HEK293 (cell line): ENCODE measurements around the gene EXOC3.

Experiments
- BCL6B ChIP-seq: fragments of 450-650 bp; formaldehyde crosslinking; IDR thresholded peaks from 2 replicates; pipeline ENCODE4 v1.5.1; 2017; ENCODE audit warnings: missing biosample characterization, missing genetic modification characterization
- CTCF ChIP-seq: fragments of 450-650 bp; formaldehyde crosslinking; IDR thresholded peaks from 2 replicates; pipeline ENCODE4 v1.5.1; 2016; ENCODE audit warnings: missing biosample characterization, missing genetic modification characterization
- GFI1B ChIP-seq: fragments of 450-650 bp; formaldehyde crosslinking; IDR thresholded peaks from 2 replicates; pipeline ENCODE4 v1.5.1; 2016; ENCODE audit warnings: missing biosample characterization, missing genetic modification characterization
- GLI2 ChIP-seq: fragments of 450-650 bp; formaldehyde crosslinking; IDR thresholded peaks from 2 replicates; pipeline ENCODE4; 2017; ENCODE audit warnings: missing biosample characterization, missing genetic modification characterization, low read depth, borderline replicate concordance
- IKZF3 ChIP-seq: fragments of 450-650 bp; IDR thresholded peaks from 2 replicates; pipeline ENCODE4 v1.5.0; 2018; ENCODE audit warnings: missing biosample characterization, mild to moderate bottlenecking, missing genetic modification characterization, moderate library complexity
- KLF9 ChIP-seq: fragments of 450-650 bp; formaldehyde crosslinking; IDR thresholded peaks from 2 replicates; pipeline ENCODE4 v1.5.1; 2016; ENCODE audit warnings: missing biosample characterization, missing genetic modification characterization, low read depth
- MYNN ChIP-seq: fragments of 450-650 bp; formaldehyde crosslinking; IDR thresholded peaks from 2 replicates; pipeline ENCODE4 v1.5.1; 2016; ENCODE audit warnings: missing biosample characterization, missing genetic modification characterization, borderline replicate concordance
- ZBTB21 ChIP-seq: fragments of 450-650 bp; formaldehyde crosslinking; IDR thresholded peaks from 2 replicates; pipeline ENCODE4 v1.5.1; 2017; ENCODE audit warnings: missing biosample characterization, missing genetic modification characterization
- ZBTB44 ChIP-seq: fragments of 450-650 bp; IDR thresholded peaks from 2 replicates; pipeline ENCODE4 v1.5.1; 2018; ENCODE audit warnings: missing biosample characterization, mild to moderate bottlenecking, missing genetic modification characterization
- ZFP3 ChIP-seq: fragments of 450-650 bp; formaldehyde crosslinking; IDR thresholded peaks from 2 replicates; pipeline ENCODE4 v1.5.1; 2016; ENCODE audit warnings: low read depth, missing biosample characterization, missing genetic modification characterization
- ZNF132 ChIP-seq: fragments of 450-650 bp; formaldehyde crosslinking; IDR thresholded peaks from 2 replicates; pipeline ENCODE4 v1.5.1; 2017; ENCODE audit warnings: missing biosample characterization, missing genetic modification characterization, borderline replicate concordance
- ZNF148 ChIP-seq: fragments of 450-650 bp; formaldehyde crosslinking; IDR thresholded peaks from 2 replicates; pipeline ENCODE4 v1.5.0; 2017; ENCODE audit warnings: missing biosample characterization, missing genetic modification characterization, borderline replicate concordance
- ZNF169 ChIP-seq: fragments of 450-650 bp; formaldehyde crosslinking; IDR thresholded peaks from 2 replicates; pipeline ENCODE4 v1.5.1; 2016; ENCODE audit warnings: missing biosample characterization, missing genetic modification characterization
- ZNF174 ChIP-seq: fragments of 450-650 bp; formaldehyde crosslinking; IDR thresholded peaks from 2 replicates; pipeline ENCODE4 v1.5.0; 2017; ENCODE audit warnings: missing biosample characterization, mild to moderate bottlenecking, missing genetic modification characterization
- ZNF24 ChIP-seq: fragments of 450-650 bp; formaldehyde crosslinking; IDR thresholded peaks from 2 replicates; pipeline ENCODE4 v1.5.1; 2016; ENCODE audit warnings: missing biosample characterization, missing genetic modification characterization
- ZNF362 ChIP-seq: fragments of 450-650 bp; formaldehyde crosslinking; IDR thresholded peaks from 2 replicates; pipeline ENCODE4 v1.5.1; 2016; ENCODE audit warnings: missing biosample characterization, missing genetic modification characterization
- ZNF423 ChIP-seq: fragments of 450-650 bp; formaldehyde crosslinking; IDR thresholded peaks from 2 replicates; pipeline ENCODE4 v1.5.1; 2016; ENCODE audit warnings: missing biosample characterization, missing genetic modification characterization
- ZNF48 ChIP-seq: fragments of 450-650 bp; formaldehyde crosslinking; IDR thresholded peaks from 2 replicates; pipeline ENCODE4 v1.5.1; 2016; ENCODE audit warnings: missing biosample characterization, missing genetic modification characterization
- ZNF488 ChIP-seq: fragments of 450-650 bp; formaldehyde crosslinking; IDR thresholded peaks from 2 replicates; pipeline ENCODE4 v1.5.1; 2016; ENCODE audit warnings: missing biosample characterization, missing genetic modification characterization
- ZNF501 ChIP-seq: fragments of 450-650 bp; formaldehyde crosslinking; IDR thresholded peaks from 2 replicates; pipeline ENCODE4 v1.5.1; 2016; ENCODE audit warnings: missing biosample characterization, missing genetic modification characterization
- ZNF530 ChIP-seq: fragments of 450-650 bp; formaldehyde crosslinking; IDR thresholded peaks from 2 replicates; pipeline ENCODE4 v1.5.1; 2016; ENCODE audit warnings: low read depth, missing biosample characterization, missing genetic modification characterization
- ZNF548 ChIP-seq: fragments of 450-650 bp; formaldehyde crosslinking; IDR thresholded peaks from 2 replicates; pipeline ENCODE4 v1.5.1; 2016; ENCODE audit warnings: missing biosample characterization, missing genetic modification characterization
- ZNF626 ChIP-seq: fragments of 450-650 bp; sonication (Bioruptor Pico); formaldehyde crosslinking; IDR thresholded peaks from 2 replicates; pipeline ENCODE4 v1.5.1; 2018; ENCODE audit warnings: missing biosample characterization, missing genetic modification characterization, inconsistent platforms
- ZNF658 ChIP-seq: fragments of 450-650 bp; formaldehyde crosslinking; IDR thresholded peaks from 2 replicates; pipeline ENCODE4; 2016; ENCODE audit warnings: missing biosample characterization, missing genetic modification characterization
- ZNF660 ChIP-seq: fragments of 450-650 bp; IDR thresholded peaks from 2 replicates; pipeline ENCODE4 v1.5.1; 2018; ENCODE audit warnings: missing biosample characterization, mild to moderate bottlenecking, missing genetic modification characterization
- ZNF664 ChIP-seq: fragments of 450-650 bp; formaldehyde crosslinking; IDR thresholded peaks from 2 replicates; pipeline ENCODE4 v1.5.1; 2016; ENCODE audit warnings: missing biosample characterization, missing genetic modification characterization
- ZNF670 ChIP-seq: fragments of 450-650 bp; formaldehyde crosslinking; IDR thresholded peaks from 2 replicates; pipeline ENCODE4 v1.5.1; 2016; ENCODE audit warnings: missing biosample characterization, missing genetic modification characterization, low read depth
- ZNF776 ChIP-seq: fragments of 450-650 bp; formaldehyde crosslinking; IDR thresholded peaks from 2 replicates; pipeline ENCODE4 v1.5.0; 2017; ENCODE audit warnings: missing biosample characterization, missing genetic modification characterization, borderline replicate concordance
- ZNF843 ChIP-seq: fragments of 450-650 bp; formaldehyde crosslinking; IDR thresholded peaks from 2 replicates; pipeline ENCODE4 v1.5.1; 2016; ENCODE audit warnings: missing biosample characterization, missing genetic modification characterization
- ZSCAN23 ChIP-seq: fragments of 450-650 bp; formaldehyde crosslinking; IDR thresholded peaks from 2 replicates; pipeline ENCODE4 v1.5.1; 2016; ENCODE audit warnings: missing biosample characterization, missing genetic modification characterization
- ZSCAN30 ChIP-seq: fragments of 450-650 bp; IDR thresholded peaks from 2 replicates; pipeline ENCODE4 v1.5.1; 2018; ENCODE audit warnings: missing biosample characterization, mild to moderate bottlenecking, missing genetic modification characterization, moderate library complexity

The EXOC3 gene

GRCh38 chr5:399296-400281 is 43.4 kb upstream of the EXOC3 start (continued):
- no peak for TF ChIP-seq ZNF148 (tag by site-specific recombination)
- TF ChIP-seq BCL6B (tag by site-specific recombination) = no peak
- TF ChIP-seq ZNF132 (tag by site-specific recombination) = no peak
- TF ChIP-seq ZNF548 (tag by site-specific recombination) = no peak
- no peak for TF ChIP-seq ZNF48 (tag by site-specific recombination)
- 0 out of 2 replicates have a peak, but pooled peaks have one; percentile 21 for TF ChIP-seq ZNF24 (tag by site-specific recombination)
- TF ChIP-seq ZBTB21 = peak; percentile 9
- no peak for TF ChIP-seq ZNF670
- TF ChIP-seq ZNF501 = peak; percentile 63; the same call in 1 of the 2 replicates
- TF ChIP-seq MYNN (tag by site-specific recombination) = no peak
- TF ChIP-seq ZNF660 (tag by site-specific recombination) = peak; percentile 100
- TF ChIP-seq ZNF488 = no peak
- TF ChIP-seq GFI1B = no peak
- TF ChIP-seq ZNF423 (tag by site-specific recombination) = peak; percentile 89
- TF ChIP-seq KLF9 (tag by site-specific recombination) = peak; percentile 11; the same call in 1 of the 2 replicates
- no peak for TF ChIP-seq ZNF664
- no peak for TF ChIP-seq ZNF169 (tag by site-specific recombination)
- TF ChIP-seq ZBTB44 = peak; percentile 40; the same call in 1 of the 2 replicates
- TF ChIP-seq GLI2 (tag by site-specific recombination) = no peak
- TF ChIP-seq ZSCAN30 (tag by site-specific recombination) = peak; percentile 91
- TF ChIP-seq ZSCAN23 = no peak
- no peak for TF ChIP-seq ZNF626
- no peak for TF ChIP-seq ZNF776 (tag by site-specific recombination)
- TF ChIP-seq IKZF3 (tag by site-specific recombination) = peak; percentile 100
- no peak for TF ChIP-seq ZFP3 (tag by site-specific recombination)
- TF ChIP-seq ZNF174 (tag by site-specific recombination) = no peak
- no peak for TF ChIP-seq ZNF362 (tag by site-specific recombination)
- peak; percentile 52; the same call in 1 of the 2 replicates for TF ChIP-seq CTCF
- peak; percentile 90 for TF ChIP-seq ZNF843 (tag by site-specific recombination)
- TF ChIP-seq ZNF658 (tag by site-specific recombination) = no peak
- no peak for TF ChIP-seq ZNF530 (tag by site-specific recombination)
